ENCODE measurements around the gene NUDT13. TPM values are rescaled to one million over a fixed set of nuclear protein-coding genes. Genes with fewer than 3 reads are reported as not detected.

The NUDT13 gene
- polyA plus RNA-seq (2012; ENCODE audit: insufficient read depth, insufficient read length), result not detected

GRCh38 chr10:73110345-73110849 lies at the start of gene NUDT13:
TSS of gene NUDT13 (plus strand) at chr10:73110455. CDS start at chr10:73114366, 3,911 bp downstream.
- no peak within 1 kb of the TSS; the same call in 1 of the 2 replicates for H3K4me3 ChIP-seq (ENCODE audit: low read length)
- DNase-seq (ENCODE audit: low read depth, low spot score), result peak; percentile 10

GRCh38 chr10:73060738-73061635 lies 49.3 kb upstream of the NUDT13 start:
- H3K4me3 ChIP-seq (ENCODE audit: low read length), result no peak overlapping the region

GRCh38 chr10:73061743-73062142 lies 48.5 kb upstream of the NUDT13 start:
- no peak overlapping the region for H3K4me3 ChIP-seq (ENCODE audit: low read length)
- DNase-seq (ENCODE audit: low read depth, low spot score), result no peak

More at GRCh38 chr10:73060738-73061635, 49.3 kb upstream of the NUDT13 start:
- DNase-seq (ENCODE audit: low read depth, low spot score), result peak; percentile 11

GRCh38 chr10:73065441-73065840 lies 44.8 kb upstream of the NUDT13 start:
- no peak overlapping the region for H3K4me3 ChIP-seq (ENCODE audit: low read length)
- no peak for DNase-seq (ENCODE audit: low read depth, low spot score)

GRCh38 chr10:73073627-73074026 lies 36.6 kb upstream of the NUDT13 start:
- no peak overlapping the region for H3K4me3 ChIP-seq (ENCODE audit: low read length)
- no peak for DNase-seq (ENCODE audit: low read depth, low spot score)

- H3K4me3 ChIP-seq (ENCODE audit: low read length), result no peak overlapping the region
- DNase-seq (ENCODE audit: low read depth, low spot score), result no peak
Measured at GRCh38 chr10:73075829-73076228, 34.4 kb upstream of the NUDT13 start.

GRCh38 chr10:73076360-73077183 lies 33.7 kb upstream of the NUDT13 start:
- DNase-seq (ENCODE audit: low read depth, low spot score), result no peak
- no peak overlapping the region for H3K4me3 ChIP-seq (ENCODE audit: low read length)

- no peak for DNase-seq (ENCODE audit: low read depth, low spot score)
- H3K4me3 ChIP-seq (ENCODE audit: low read length), result no peak overlapping the region
Measured at GRCh38 chr10:73079779-73080541, 30.3 kb upstream of the NUDT13 start.

GRCh38 chr10:73083221-73083620 lies 27.0 kb upstream of the NUDT13 start:
- no peak overlapping the region for H3K4me3 ChIP-seq (ENCODE audit: low read length)
- no peak for DNase-seq (ENCODE audit: low read depth, low spot score)

GRCh38 chr10:73084209-73084608 lies 26.0 kb upstream of the NUDT13 start:
- H3K4me3 ChIP-seq (ENCODE audit: low read length), result no peak overlapping the region
- no peak for DNase-seq (ENCODE audit: low read depth, low spot score)

GRCh38 chr10:73086816-73087215 lies 23.4 kb upstream of the NUDT13 start:
- no peak overlapping the region for H3K4me3 ChIP-seq (ENCODE audit: low read length)
- no peak for DNase-seq (ENCODE audit: low read depth, low spot score)

- no peak overlapping the region for H3K4me3 ChIP-seq (ENCODE audit: low read length)
- DNase-seq (ENCODE audit: low read depth, low spot score), result no peak
Measured at GRCh38 chr10:73088304-73088703, 22.0 kb upstream of the NUDT13 start.

- H3K4me3 ChIP-seq (ENCODE audit: low read length), result no peak overlapping the region
- DNase-seq (ENCODE audit: low read depth, low spot score), result no peak
Measured at GRCh38 chr10:73092830-73093229, 17.4 kb upstream of the NUDT13 start.

GRCh38 chr10:73093922-73094850 lies 16.1 kb upstream of the NUDT13 start:
- H3K4me3 ChIP-seq (ENCODE audit: low read length), result peak overlapping the region; percentile 91; the same call in 1 of the 2 replicates
- no peak for DNase-seq (ENCODE audit: low read depth, low spot score)

GRCh38 chr10:73094986-73095480 lies 15.2 kb upstream of the NUDT13 start:
- no peak for DNase-seq (ENCODE audit: low read depth, low spot score)
- H3K4me3 ChIP-seq (ENCODE audit: low read length), result peak overlapping the region; percentile 91

GRCh38 chr10:73095481-73096021 lies 14.7 kb upstream of the NUDT13 start:
- no peak for DNase-seq (ENCODE audit: low read depth, low spot score)
- H3K4me3 ChIP-seq (ENCODE audit: low read length), result peak overlapping the region; percentile 91

GRCh38 chr10:73096041-73096448 lies 14.2 kb upstream of the NUDT13 start:
- peak; percentile 46 for DNase-seq (ENCODE audit: low read depth, low spot score)
- peak overlapping the region; percentile 91 for H3K4me3 ChIP-seq (ENCODE audit: low read length)

Data from Jurkat, Clone E6-1 (cell line).